GM19025 (cell line): Measurements from ENCODE around the gene ODC1.
A peak's percentile ranks its signal among the peaks of the same experiment; 100 is the strongest.
"Not testable (repeated sequence)": the region's sequence is repeated elsewhere in the genome, so short reads cannot be mapped to it uniquely, and the experiment has no call there.

ENCODE experiments used
- ATAC-seq: cut with Tn5 transposase; IDR thresholded peaks from one replicate; pipeline ENCODE4 v1.9.1; 2021; ENCODE audit warnings: mild to moderate bottlenecking, low read depth, moderate library complexity; ENCODE audit not compliant: unreplicated experiment

The ODC1 gene

GRCh38 chr2:10457846-10458598 lies 9.9 kb upstream of the ODC1 start:
- no peak for ATAC-seq

DNA sequence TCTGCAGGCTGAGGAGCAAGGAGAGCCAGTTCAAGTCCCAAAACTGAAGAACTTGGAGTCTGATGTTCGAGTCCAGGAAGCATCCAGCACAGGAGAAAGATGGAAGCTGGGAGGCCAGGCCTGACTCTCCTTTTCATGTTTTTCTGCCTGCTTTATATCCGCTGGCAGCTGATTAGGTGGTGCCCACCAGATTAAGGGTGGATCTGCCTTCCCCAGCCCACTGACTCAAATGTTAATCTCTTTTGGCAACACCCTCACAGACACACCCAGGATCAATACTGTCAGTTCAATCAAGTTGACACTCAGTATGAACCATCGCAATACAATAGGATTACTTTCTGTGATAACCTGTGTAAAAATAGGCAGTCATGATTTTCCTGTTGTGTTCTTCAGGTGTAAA lies 9.1 kb upstream of the ODC1 start:
- not testable (repeated sequence) for ATAC-seq

DNA sequence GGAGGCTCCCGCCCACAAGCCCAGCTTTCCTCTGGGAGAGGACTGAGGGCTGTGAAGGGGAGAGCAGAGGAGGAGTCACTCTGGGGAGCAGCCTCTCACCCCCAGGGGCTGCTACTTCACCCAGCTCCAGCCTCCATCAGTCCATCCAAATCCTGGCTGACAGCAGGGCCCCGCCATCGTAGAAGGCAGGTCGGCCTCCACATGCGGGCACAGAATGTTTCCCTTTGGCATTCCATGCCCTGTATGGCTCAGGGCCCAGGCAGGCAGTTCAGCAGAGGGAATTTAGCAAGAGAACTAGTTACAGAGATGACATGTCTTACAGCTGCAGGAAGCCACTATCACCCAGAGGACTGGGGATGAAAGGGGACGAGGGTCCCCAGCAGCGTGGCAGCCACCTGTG lies 6.4 kb upstream of the ODC1 start:
- no peak for ATAC-seq

GRCh38 chr2:10453905-10454298 lies 5.8 kb upstream of the ODC1 start:
- no peak for ATAC-seq

DNA sequence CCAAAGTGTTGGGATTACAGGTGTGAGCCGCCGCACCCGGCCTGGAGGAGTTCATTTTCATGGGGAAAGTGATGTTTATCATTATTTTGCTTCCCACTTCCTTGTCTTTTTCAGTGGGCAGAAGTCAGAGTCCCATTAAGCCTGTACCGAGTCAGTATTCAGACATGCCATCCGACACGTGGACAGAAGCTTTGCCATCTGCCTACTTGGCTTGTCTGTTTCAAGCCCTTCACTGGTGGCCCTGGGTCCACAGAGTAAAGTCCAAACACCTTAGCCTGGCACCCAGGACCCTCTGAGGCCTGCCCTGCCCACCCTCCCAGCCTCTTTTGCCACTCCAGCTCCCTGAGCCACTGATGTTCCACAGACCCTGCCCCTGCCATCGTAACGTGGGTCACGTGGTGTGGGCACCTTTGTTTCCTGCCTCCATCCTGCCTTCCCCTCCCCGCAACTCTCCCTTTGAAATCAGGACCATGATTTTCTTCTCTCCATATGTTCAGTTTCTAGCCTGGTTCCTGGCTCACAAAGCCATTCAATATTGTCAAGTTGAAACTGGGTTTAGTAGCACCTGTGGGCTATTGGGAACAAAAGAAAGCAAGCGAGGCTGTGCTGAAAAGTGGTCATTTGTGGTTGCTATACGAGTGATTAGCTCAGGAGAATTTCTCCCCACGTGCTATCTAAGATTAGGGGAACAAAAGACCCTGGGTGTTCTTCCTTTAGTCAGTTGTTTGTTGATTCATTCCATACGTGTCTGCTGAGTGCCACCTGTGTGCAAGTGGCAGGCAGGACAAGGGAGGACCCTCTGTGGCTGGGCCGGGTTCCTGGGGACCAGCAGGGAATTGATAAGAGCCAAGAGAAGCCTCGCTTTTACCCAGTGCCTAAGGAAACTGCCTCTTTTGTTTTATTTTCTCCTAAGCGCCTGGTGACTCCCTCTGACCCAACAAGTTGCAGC lies 5.1 kb upstream of the ODC1 start:
- no peak for ATAC-seq

DNA sequence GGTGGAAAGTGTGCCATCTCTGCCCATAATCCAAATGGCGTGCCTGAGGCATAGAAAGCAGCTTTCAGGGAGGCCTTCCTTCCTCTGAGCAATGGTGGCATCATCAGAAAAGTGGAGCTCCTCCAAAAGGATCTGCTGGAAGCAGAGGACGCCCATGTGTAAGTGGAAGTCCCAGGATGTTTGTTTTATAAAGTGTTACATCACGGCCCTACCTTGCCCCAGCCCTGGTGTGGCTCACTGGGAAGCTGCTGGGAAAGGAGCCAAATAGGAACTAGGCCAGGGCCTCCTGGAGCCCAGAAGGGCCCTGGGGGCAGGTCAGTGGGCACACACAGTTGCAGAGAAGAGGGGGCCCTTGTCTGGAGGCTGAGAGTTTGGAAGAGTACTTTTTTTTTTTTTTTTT lies 4.2 kb upstream of the ODC1 start:
- no peak for ATAC-seq

DNA sequence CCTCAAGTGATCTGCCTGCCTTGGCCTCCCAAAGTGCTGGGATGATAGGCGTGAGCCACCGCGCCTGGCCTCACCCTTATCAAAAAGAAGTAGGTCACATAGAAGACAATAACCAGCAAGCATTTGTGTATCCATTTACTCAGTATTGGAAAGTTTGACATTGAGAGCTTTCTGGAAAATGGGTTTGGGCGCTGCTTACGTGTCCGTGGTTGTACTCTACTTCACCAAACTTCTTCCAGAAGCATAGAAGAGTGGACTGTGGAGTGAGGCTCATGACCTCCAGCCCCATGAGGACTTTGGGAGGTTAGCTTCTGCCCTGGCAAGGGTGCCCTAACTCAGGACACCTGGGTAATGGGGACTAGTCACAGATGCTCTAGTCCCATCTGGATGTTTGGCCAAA lies 3.7 kb upstream of the ODC1 start:
- no peak for ATAC-seq

- ATAC-seq: no peak
These were observed 1.9 kb upstream of the ODC1 start for GRCh38 chr2:10449838-10450691.

GRCh38 chr2:10449486-10449831 lies 1.3 kb upstream of the ODC1 start:
- no peak for ATAC-seq

GRCh38 chr2:10448576-10449485 lies 704 bp upstream of the ODC1 start:
- ATAC-seq: peak; percentile 53

DNA sequence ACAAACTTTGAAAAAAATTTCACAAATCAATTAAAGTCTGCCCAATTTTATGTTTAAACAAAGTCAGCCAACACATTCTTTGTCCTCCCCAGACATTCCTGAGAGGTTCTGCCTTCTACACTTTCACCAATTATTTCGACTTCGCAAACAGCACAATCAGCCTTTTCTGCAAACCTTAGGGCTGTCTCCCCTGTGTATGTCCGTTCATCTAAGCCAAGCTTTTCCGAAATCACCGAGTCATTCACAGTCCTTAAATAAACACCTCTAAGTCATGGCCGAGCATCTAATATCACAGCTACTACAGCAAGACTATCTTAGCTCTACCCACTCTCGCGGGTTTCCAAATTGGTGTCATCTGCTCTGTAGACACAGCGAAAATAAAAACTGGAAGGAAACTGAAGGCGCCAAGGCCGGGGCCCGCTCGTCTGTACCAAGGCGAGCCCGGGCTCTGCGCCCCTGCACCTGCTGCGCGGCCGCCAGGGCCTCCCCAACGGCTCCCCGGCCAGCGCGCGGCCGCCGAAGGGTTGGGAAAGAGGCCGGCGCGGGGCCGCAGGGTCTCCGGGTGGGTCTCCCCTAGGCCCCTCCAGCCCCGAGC lies 730 bp downstream of the ODC1 start:
- peak; percentile 27 for ATAC-seq

- no peak for ATAC-seq
These were observed 1.5 kb downstream of the ODC1 start for GRCh38 chr2:10446631-10447030.

- ATAC-seq: no peak
These were observed 3.7 kb downstream of the ODC1 start for GRCh38 chr2:10444463-10444862.

- not testable (repeated sequence) for ATAC-seq
These were observed 5.5 kb downstream of the ODC1 start for GRCh38 chr2:10442469-10443126.

DNA sequence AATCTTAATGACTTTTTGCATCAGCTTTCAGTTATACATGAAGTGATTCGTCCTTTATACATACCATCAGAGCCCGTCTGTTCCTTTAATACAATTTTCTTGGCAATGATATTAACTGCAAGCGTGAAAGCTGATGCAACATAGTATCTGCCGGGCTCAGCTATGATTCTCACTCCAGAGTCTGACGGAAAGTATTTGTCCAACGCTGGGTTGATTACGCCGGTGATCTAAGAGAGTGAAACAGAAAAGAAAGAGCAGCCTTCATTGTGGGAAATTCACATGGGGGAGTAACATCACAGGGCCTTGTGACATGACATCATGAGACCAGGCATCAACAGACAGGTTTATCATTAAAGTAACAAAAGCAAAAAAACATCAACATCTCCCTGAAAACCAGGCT lies 6.2 kb downstream of the ODC1 start:
- ATAC-seq: no peak

GRCh38 chr2:10440736-10441135 lies 7.4 kb downstream of the ODC1 start:
- ATAC-seq: no peak

- no peak for ATAC-seq
These were observed 8.2 kb downstream of the ODC1 start for GRCh38 chr2:10439971-10440370.

GRCh38 chr2:10439185-10439879 lies 8.8 kb downstream of the ODC1 start:
- no peak for ATAC-seq
